Prostate gland (tissue), 2 donors: Measurements from ENCODE around the gene SPRING1.

Experiments used
- CTCF ChIP-seq, 4 experiments: fragments of 200-600 bp in 2 of 4; fragments of 450-650 bp in 2 of 4; sonication (generic) in 2 of 4; IDR thresholded peaks; 1 replicate in 3 of 4; 2 replicates in 1 of 4; pipeline ENCODE4 v1.5.1; 2016 to 2019; ENCODE audit warnings: antibody characterized with exemption in 4 of 4, mild to moderate bottlenecking in 2 of 4, moderate library complexity in 2 of 4
- POLR2AphosphoS5 ChIP-seq: sonication (generic); formaldehyde crosslinking; IDR thresholded peaks from one replicate; pipeline ENCODE4 v1.6.1; 2017; ENCODE audit warnings: antibody characterized with exemption

DNA sequence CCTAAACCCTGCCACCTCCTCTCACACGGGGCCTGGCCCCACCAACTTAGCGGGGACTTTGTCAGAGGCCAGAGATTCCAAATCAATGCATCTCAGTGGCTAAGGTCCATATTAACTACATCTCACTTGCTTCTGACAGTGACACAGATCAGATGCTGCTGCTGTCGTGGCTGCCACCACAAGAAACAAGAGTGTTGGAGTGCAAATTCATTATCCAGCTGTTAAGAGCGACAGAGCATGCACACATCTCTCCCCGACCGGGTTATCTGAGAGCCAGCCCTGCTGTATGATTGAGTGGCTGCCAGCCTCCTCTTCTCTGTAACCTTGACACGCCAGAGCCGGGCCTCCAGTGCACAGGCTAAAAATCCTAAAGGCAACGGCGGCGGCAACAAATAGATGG is 40.2 kb downstream of the SPRING1 start:
- TF ChIP-seq POLR2AphosphoS5, result no peak
- no peak for TF ChIP-seq CTCF (IDR thresholded peaks at IDR 0.05)
